H9 (cell line): Measurements from ENCODE around the gene GRIK4. TPM values are rescaled to one million over a fixed set of nuclear protein-coding genes. Genes with fewer than 3 reads are reported as not detected.

Experiments used
- DNase-seq: peaks from one replicate; pipeline ENCODE4 v3.0.0-alpha.2; 2017
- H2AFZ ChIP-seq: one replicate; pipeline ENCODE4 v1.6.1; 2013; ENCODE audit warnings: mild to moderate bottlenecking, low read length, control low read depth, moderate library complexity
- H2AK5ac ChIP-seq: 2 replicates; pipeline ENCODE4 v1.6.1; 2013; ENCODE audit warnings: low read length, control low read depth, mixed read lengths; ENCODE audit not compliant: insufficient read length
- H2BK120ac ChIP-seq: one replicate; pipeline ENCODE4 v1.6.1; 2013; ENCODE audit warnings: low read depth, mild to moderate bottlenecking, low read length, control low read depth, inconsistent platforms; ENCODE audit not compliant: poor library complexity, severe bottlenecking
- H2BK12ac ChIP-seq: 2 replicates; pipeline ENCODE4 v1.6.1; 2013; ENCODE audit warnings: low read length, control low read depth, mixed read lengths, low read depth; ENCODE audit not compliant: insufficient read length
- H2BK15ac ChIP-seq: 2 replicates; pipeline ENCODE4 v1.6.1; 2013; ENCODE audit warnings: low read depth, low read length, control low read depth
- H2BK20ac ChIP-seq: one replicate; pipeline ENCODE4 v1.6.1; 2013; ENCODE audit warnings: low read depth, mild to moderate bottlenecking, low read length, control low read depth, inconsistent platforms; ENCODE audit not compliant: poor library complexity, severe bottlenecking
- H2BK5ac ChIP-seq: 2 replicates; pipeline ENCODE4 v1.6.1; 2013; ENCODE audit warnings: low read length, control low read depth, mixed read lengths; ENCODE audit not compliant: insufficient read length
- H3K14ac ChIP-seq: 2 replicates; pipeline ENCODE4 v1.6.1; 2013; ENCODE audit warnings: low read length, control low read depth; ENCODE audit not compliant: insufficient read depth
- H3K18ac ChIP-seq: 2 replicates; pipeline ENCODE4 v1.6.1; 2013; ENCODE audit warnings: low read depth, mild to moderate bottlenecking, mixed read lengths, low read length, control low read depth; ENCODE audit not compliant: insufficient read length
- H3K23ac ChIP-seq: 2 replicates; pipeline ENCODE4 v1.6.1; 2013; ENCODE audit warnings: low read length, control low read depth, mixed read lengths, low read depth; ENCODE audit not compliant: insufficient read length
- H3K23me2 ChIP-seq: 2 replicates; pipeline ENCODE4 v1.6.1; 2013; ENCODE audit warnings: low read depth, mild to moderate bottlenecking, mixed read lengths, low read length, control low read depth; ENCODE audit not compliant: insufficient read length, poor library complexity, severe bottlenecking
- H3K27ac ChIP-seq: 2 replicates; pipeline ENCODE4 v1.5.1; 2013; ENCODE audit warnings: low read length, control low read depth, mixed read lengths, low read depth; ENCODE audit not compliant: insufficient read length
- H3K27me3 ChIP-seq: 2 replicates; pipeline ENCODE4 v1.6.1; 2013; ENCODE audit warnings: low read length, control low read depth, inconsistent platforms; ENCODE audit not compliant: insufficient read depth
- H3K4ac ChIP-seq: 2 replicates; pipeline ENCODE4 v1.6.1; 2013; ENCODE audit warnings: low read depth, mild to moderate bottlenecking, control low read depth, inconsistent platforms, low read length, moderate library complexity
- H3K4me1 ChIP-seq: 2 replicates; pipeline ENCODE4 v1.6.1; 2013; ENCODE audit warnings: low read length, control low read depth, inconsistent platforms; ENCODE audit not compliant: insufficient read depth
- H3K4me2 ChIP-seq: 2 replicates; pipeline ENCODE4 v1.6.1; 2013; ENCODE audit warnings: low read length, control low read depth, mixed read lengths; ENCODE audit not compliant: insufficient read length, insufficient read depth
- H3K56ac ChIP-seq: 2 replicates; pipeline ENCODE4 v1.6.1; 2013; ENCODE audit warnings: low read depth, mild to moderate bottlenecking, mixed read lengths, low read length, control low read depth; ENCODE audit not compliant: insufficient read length
- H3K79me1 ChIP-seq: 2 replicates; pipeline ENCODE4 v1.6.1; 2013; ENCODE audit warnings: low read depth, mild to moderate bottlenecking, moderate library complexity, low read length, control low read depth, inconsistent platforms; ENCODE audit not compliant: insufficient read depth, poor library complexity, severe bottlenecking
- H3K79me2 ChIP-seq: 2 replicates; pipeline ENCODE4 v1.6.1; 2013; ENCODE audit warnings: low read length, control low read depth, inconsistent platforms; ENCODE audit not compliant: insufficient read depth
- H3K9ac ChIP-seq: 2 replicates; pipeline ENCODE4 v1.6.1; 2013; ENCODE audit warnings: low read length, control low read depth, mixed read lengths; ENCODE audit not compliant: insufficient read length; ENCODE audit errors: extremely low read depth
- H3K9me3 ChIP-seq: one replicate; pipeline ENCODE4 v1.6.1; 2013; ENCODE audit warnings: low read depth, low read length, inconsistent platforms; ENCODE audit not compliant: control insufficient read depth
- H3T11ph ChIP-seq: one replicate; pipeline ENCODE4 v1.6.1; 2013; ENCODE audit warnings: mild to moderate bottlenecking, low read length, control low read depth, inconsistent platforms
- H4K20me1 ChIP-seq: one replicate; pipeline ENCODE4 v1.6.1; 2013; ENCODE audit not compliant: control insufficient read depth, insufficient read length, insufficient read depth
- H4K5ac ChIP-seq: 2 replicates; pipeline ENCODE4 v1.6.1; 2013; ENCODE audit warnings: low read depth, mild to moderate bottlenecking, mixed read lengths, low read length, control low read depth; ENCODE audit not compliant: insufficient read length
- H4K8ac ChIP-seq: replicated peaks from 2 replicates; pipeline ENCODE4 v1.6.1; 2013; ENCODE audit warnings: low read length, control low read depth, mixed read lengths, low read depth; ENCODE audit not compliant: insufficient read length
- H4K91ac ChIP-seq: 2 replicates; pipeline ENCODE4 v1.6.1; 2013; ENCODE audit warnings: low read depth, mild to moderate bottlenecking, moderate library complexity, mixed read lengths, low read length, control low read depth; ENCODE audit not compliant: insufficient read length
- H3K27ac Mint-ChIP-seq, 3 experiments: 2 replicates in 2 of 3; 3 replicates in 1 of 3; pipeline ENCODE4 v1.8.0; 2020 to 2021; ENCODE audit warnings: mixed read lengths in 3 of 3, mild to moderate bottlenecking in 1 of 3, moderate library complexity in 1 of 3
- H3K27me3 Mint-ChIP-seq: 2 replicates; pipeline ENCODE4 v1.8.0; 2021; ENCODE audit warnings: low read depth, mild to moderate bottlenecking, moderate library complexity, mixed read lengths
- H3K36me3 Mint-ChIP-seq, 3 experiments: 2 replicates in 2 of 3; 3 replicates in 1 of 3; pipeline ENCODE4 v1.8.0; 2020 to 2021; ENCODE audit warnings: low read depth in 3 of 3, mixed read lengths in 3 of 3; ENCODE audit not compliant: insufficient read depth in 1 of 3
- H3K4me1 Mint-ChIP-seq, 2 experiments: 2 replicates each; pipeline ENCODE4 v1.8.0; 2020; ENCODE audit warnings: mixed read lengths in 2 of 2
- H3K4me3 Mint-ChIP-seq, 2 experiments: 2 replicates in 1 of 2; 3 replicates in 1 of 2; pipeline ENCODE4 v1.8.0; 2020 to 2021; ENCODE audit warnings: mild to moderate bottlenecking in 2 of 2, mixed read lengths in 2 of 2, moderate library complexity in 1 of 2
- H3K9me3 Mint-ChIP-seq, 2 experiments: 2 replicates in 1 of 2; 3 replicates in 1 of 2; pipeline ENCODE4 v1.8.0; 2020; ENCODE audit warnings: mild to moderate bottlenecking in 2 of 2, mixed read lengths in 2 of 2, moderate library complexity in 1 of 2
- CTCF ChIP-seq: fragments of 200-600 bp; sonication (generic); conservative IDR thresholded peaks from 3 replicates; pipeline ENCODE4 v1.8.0; 2021; ENCODE audit warnings: antibody characterized with exemption, mild to moderate bottlenecking
- WGBS: extraction: QIAGEN DNeasy Blood & Tissue Kit; methylation state at CpG from one replicate; pipeline ENCODE4 v1.1.7; 2013; ENCODE audit warnings: missing lambda C conversion rate, low lambda C conversion rate, mixed read lengths; ENCODE audit not compliant: insufficient read length; ENCODE audit errors: extremely low coverage; 5-methylcytosine and 5-hydroxymethylcytosine counted together
- total RNA-seq: library from RNA; stranded (reverse); gene quantifications from 2 replicates; pipeline ENCODE4 v1.2.1, GENCODE V29; 2021

The GRIK4 gene
- total RNA-seq, 1 experiment from 2014 or later, result 2.3 TPM

GRCh38 chr11:120646206-120646605 is 134.7 kb downstream of the GRIK4 start:
- H3K27ac Mint-ChIP-seq, result no peak overlapping the region

More at GRCh38 chr11:120646206-120646605, 134.7 kb downstream of the GRIK4 start:
- peaks cover 21 to 24% of the 10 kb centered on the region in 2 experiments for H3K4me1 Mint-ChIP-seq
- Histone ChIP-seq H2BK20ac (no peak overlapping the region), H3K4me2 (peak overlapping the region; percentile 49), H2AFZ (no peak overlapping the region), H3K27me3 (peaks cover 60% of the 10 kb centered on the region), H2BK5ac (no peak overlapping the region), H3K79me2 (no peaks in the 10 kb centered on the region), H2BK15ac (no peak overlapping the region), H3K9ac (no peak overlapping the region), H2BK120ac (no peak overlapping the region), H3K9me3 (no peaks in the 10 kb centered on the region), H3K56ac (no peak overlapping the region), H2BK12ac (no peak overlapping the region), H4K5ac (no peak overlapping the region), H3T11ph (no peak overlapping the region), H3K23me2 (no peaks in the 10 kb centered on the region), H3K4ac (no peak overlapping the region), H3K4me1 (peaks cover 16% of the 10 kb centered on the region; the same call in 1 of the 2 replicates), H3K18ac (no peak overlapping the region), H3K14ac (no peak overlapping the region), H3K27ac (no peak overlapping the region), H4K8ac (no peak overlapping the region), H3K23ac (no peak overlapping the region), H4K91ac (no peak overlapping the region), H3K79me1 (no peaks in the 10 kb centered on the region), H2AK5ac (no peak overlapping the region), H4K20me1 (peaks cover 3% of the 10 kb centered on the region)
- H3K36me3 Mint-ChIP-seq, result no peaks in the 10 kb centered on the region
- peak; percentile 52 for TF ChIP-seq CTCF
- peaks cover 0 to 3% of the 10 kb centered on the region in 2 experiments; a peak in 1 of 5 replicates for H3K9me3 Mint-ChIP-seq
- no peak overlapping the region for H3K4me3 Mint-ChIP-seq
- H3K27me3 Mint-ChIP-seq, result peaks cover 100% of the 10 kb centered on the region
- no peak for DNase-seq
- no CpG with 5 or more reads among the region's 3 CpGs for WGBS
